ENCODE results near the gene TAF1A.

Gene TAF1A

DNA sequence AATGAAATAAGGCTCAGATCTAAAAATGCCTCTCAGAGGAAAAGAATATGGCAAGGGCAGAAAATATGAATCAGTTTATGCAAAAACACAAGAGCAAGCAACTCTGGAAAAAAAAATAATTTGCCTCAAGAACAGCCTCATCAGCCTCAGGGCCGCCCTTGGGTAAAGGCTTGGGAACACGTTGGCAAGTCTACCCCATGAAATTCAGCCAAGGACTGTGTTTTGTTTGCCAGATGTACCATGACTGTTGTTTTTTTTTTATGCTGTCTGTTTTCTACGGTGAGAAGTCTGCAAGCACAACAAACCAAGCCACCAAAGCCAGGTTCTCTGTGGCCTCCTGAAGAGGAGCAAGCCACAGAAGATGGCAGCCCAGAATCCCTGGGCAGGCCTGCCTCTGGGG is 59.8 kb downstream of the TAF1A start:
- no peak for DNase-seq

DNA sequence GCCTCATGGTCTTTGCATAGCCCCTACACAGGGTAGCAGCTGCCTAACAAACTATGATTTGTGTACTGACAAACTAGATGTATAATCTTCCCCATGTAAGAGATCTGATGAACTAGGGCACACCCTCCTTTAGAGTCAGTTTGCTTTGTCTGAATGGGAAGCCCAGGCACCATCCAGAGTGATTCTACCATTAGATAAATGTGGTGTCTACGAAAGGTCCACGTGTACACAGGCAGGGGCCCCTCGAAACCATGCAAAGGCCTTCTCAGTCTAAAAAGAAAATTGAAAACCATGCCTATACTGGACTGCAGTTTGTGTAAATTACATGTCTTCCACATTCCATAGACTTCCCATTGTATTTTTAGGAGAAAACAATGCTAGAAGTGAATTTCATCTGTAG is 60.6 kb downstream of the TAF1A start:
- no peak for DNase-seq

DNA sequence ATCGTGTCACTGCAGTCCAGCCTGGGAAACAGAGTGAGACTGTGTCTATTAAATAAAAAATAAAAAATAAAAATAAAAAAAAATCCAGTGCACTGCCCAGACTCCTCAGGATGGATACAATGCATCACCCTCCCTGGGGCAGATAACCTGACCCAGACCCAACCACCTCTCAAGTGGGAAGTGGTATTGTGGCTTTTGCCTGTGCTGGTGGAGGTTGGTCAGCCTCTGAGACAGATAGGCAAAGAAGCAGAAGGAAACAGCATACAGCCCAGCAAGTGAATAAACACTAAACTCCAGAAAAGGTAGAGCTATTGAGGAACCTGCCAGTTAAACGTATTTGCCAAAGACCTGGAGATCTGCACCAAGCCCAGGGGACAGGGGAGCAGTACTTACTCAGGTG is 63.8 kb downstream of the TAF1A start:
- DNase-seq: no peak

DNA sequence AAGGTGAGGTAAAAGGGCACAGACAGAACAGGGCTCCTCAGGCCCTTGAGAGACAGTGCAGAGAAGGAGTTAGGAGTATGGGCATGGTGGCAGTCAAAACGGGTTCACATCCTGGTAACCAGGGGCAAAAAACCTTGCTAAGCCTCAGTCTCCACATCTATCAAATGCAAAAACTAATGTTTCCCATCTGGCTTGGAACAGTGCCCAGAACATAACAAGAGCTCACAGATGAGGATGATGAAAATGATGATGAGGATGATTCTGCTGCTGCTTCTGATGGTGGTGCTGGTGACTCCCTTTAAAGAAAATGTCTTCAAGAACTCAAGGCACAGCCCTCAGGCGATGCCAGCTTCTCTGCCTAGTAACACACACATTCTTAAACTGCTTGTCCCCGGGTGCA is 65.9 kb downstream of the TAF1A start:
- DNase-seq: no peak

DNA sequence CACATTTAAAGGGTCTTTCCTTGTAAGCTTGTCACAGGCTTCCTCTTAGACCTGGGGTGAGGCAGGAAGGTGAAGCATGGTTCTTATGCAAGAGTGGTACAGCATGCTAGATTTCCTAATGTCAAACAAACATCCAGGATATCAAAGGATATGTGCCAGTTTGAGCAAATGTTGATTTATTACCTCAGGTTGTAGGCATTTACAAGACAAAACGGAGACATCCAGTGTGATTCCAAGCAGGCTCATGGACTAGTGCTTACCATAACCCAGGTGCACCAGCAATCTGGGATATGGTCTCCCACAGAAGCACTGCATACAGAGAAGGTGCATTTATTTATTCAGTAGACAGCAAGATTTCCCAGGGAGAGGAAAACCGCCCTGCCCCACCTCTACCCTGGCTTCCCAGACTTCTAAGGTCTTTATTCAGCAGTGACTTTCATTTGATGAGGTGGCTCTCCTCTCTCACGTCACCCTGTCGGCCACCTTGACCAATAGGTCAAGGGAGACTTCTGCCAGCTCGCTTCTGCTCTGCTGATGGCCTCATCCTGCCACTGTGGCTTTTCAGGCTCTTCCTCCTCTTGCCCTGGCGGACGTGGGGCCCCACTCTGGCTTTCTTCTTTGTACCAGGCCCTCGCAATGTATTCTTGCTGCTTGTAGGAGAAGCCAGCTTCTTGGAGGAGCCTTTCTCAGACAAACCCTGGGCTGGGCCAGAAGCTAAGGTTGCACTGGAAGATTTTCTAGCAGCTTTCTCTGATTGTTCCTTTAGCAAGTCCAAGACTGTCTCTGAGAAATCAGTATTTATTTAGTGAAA is 67.4 kb downstream of the TAF1A start:
- DNase-seq: no peak

DNA sequence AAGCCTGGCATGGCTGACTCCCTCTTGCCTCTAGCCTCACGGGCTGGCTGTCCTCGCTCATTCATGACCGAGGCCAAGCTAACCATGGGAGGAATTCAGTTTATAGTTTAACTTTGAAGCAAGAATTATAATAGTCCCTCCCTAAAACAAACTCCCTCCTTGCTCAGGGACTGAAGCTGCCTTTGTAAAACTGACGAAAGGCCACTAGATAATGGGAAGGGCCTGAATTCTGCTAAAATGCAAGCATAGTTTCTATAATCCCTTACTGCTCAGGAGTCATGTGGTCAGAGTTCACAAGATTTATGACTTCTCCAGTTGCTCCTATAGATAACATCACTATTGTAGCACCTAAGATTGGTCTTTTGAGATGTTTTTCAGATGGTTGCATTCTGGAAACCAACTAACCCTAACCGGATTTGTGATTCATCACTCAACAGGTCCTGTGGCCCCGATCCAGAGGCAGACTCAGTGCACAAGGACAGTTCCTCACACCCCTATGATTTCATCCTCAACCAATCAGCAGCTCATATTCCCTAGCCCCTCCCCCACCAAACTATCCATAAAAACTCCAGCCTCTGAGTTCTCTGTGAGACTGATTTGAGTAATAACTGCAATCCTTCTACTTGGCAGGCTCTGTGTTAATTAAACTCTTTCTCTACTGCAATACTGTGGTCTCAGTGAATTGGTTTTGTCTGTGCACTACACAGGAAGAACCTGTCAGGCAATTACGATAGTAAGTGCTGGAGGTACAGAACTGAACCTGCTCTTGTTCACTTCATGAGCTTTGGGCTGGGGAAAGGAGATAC is 68.2 kb downstream of the TAF1A start:
- DNase-seq: no peak

Data from activated CD4-positive, alpha-beta T cell treated with anti-CD3 and anti-CD28 coated beads for 4 hours (primary cell).